GM20431 (cell line): Measurements from ENCODE around the gene WDR3.
"Not testable (repeated sequence)": the region's sequence is repeated elsewhere in the genome, so short reads cannot be mapped to it uniquely, and the experiment has no call there.

Experiments
- in situ Hi-C: fragments of 300-500 bp; cut with MseI, MboI; formaldehyde crosslinking; loops from one replicate; pipeline ENCODE4 v1.15.0; 2020; ENCODE audit warnings: low sequenced_read_pairs; ENCODE audit not compliant: unreplicated experiment

Gene WDR3

DNA sequence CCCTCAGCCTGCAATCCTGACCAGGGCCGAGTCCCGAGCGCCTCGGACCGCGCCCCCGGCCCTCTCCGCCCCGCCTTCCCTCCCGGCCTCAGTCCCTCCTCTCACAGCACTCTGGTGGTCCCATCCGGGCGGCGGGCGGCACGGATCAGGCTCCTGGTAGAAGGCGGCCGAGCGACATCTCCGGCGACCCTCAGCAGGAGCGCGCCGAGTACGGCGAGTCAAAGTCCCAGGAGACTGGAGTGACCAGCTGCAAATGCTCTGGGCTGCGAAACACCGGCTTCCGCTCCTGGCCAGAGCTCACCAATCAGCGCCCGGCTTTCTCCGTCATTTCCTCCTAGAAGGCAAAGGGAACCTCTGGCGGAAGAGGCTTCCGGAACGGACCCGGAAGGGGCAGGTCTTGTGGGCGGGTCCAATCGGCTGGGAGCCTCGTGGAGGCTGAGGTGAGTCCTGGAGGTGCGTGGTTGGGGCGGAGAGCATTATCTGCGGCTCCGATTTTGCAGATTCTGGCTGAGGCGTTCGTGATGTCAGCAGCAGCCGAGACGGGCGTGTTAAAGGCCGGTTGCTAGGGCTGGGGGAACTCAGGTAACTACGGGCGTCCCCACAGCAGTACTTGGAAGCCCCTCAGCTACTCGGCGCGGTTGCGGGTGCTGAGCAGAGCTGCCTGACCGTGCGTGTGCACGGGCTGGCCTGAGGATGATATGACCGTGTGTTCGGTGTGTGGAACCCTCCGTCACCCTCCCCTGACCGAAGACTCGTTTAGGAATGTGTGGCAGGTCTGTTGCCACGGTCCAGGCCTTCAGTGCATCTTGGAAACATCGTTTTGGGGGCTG, at the start of gene WDR3, which contains the start of gene GDAP2:
TSS of gene WDR3 (plus strand) at position 397 of the 830 bp plus-strand sequence. CDS start 3,581 bp downstream, outside the sequence.
TSS of gene GDAP2 (minus strand) at position 279 of the 830 bp plus-strand sequence. CDS start 9,264 bp downstream, outside the sequence.
- in situ Hi-C loops: no loop called here

DNA sequence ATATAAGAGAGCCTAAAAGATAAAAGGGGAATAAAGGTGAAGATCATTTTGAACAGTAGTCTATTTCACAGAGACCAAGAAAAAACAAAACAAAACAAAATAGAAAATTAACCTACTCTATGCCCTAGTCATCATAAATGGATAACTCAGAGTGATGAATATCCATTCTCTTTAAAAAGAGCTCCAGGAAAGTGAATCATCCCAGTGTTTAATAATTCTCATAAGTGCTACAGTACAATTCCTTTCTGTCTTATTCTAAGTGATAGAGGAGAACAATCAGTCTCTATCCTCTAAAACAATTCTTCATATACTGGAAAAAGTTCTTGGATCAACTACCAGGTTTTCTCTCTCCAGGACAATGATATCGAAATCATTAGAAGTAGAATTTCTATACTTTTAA, 45.9 kb upstream of the WDR3 start:
- in situ Hi-C loops: no loop called here

DNA sequence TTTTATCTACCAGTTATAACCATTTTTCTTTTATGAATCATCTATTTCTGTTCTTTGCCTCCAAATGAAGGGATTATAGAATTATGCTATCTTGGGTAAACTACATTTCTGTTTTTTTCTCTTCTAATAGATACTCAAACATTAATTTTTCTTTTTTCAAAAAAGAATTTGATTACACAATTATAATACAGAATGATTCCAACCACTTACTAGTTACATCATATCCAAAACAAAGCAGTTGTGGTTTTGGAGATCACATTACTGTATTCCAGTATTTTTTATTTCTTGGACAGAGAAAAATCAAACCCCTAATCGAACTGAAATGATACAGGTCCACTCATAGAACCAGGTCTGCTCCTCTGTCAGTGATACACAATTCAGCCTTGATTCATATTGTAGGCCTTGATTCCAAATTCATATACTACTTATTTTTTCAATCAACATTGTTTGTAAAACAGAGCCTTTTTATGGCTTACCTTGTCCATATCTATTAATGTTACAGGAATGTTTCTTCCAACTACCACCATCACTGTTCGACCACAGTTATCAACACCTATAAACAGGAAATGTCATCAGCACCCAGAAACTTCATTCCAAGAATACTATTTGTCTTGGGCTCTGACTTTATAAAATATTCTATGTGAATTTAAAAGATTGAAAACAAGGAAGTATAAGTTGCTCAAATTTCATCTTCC, 43.3 kb upstream of the WDR3 start:
- in situ Hi-C loops: no loop called here

DNA sequence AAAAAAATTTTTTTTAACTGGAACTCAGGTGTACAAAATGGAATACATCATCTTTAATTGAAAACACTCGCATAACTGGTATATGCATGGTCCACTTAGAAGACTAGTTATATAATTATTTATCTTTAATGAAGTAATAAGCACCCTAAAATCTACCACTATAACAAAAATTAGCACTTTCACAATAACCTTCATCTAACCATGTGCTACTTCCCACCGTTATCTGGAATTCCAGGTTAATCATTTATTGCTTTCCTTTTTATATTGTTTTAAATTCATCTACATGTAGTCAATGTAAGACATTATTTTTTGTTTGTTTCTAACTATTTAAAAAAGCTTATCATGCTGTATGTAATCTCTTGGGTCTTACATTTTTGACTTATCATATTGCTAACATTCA, 39.1 kb upstream of the WDR3 start:
- in situ Hi-C loops: no loop called here

DNA sequence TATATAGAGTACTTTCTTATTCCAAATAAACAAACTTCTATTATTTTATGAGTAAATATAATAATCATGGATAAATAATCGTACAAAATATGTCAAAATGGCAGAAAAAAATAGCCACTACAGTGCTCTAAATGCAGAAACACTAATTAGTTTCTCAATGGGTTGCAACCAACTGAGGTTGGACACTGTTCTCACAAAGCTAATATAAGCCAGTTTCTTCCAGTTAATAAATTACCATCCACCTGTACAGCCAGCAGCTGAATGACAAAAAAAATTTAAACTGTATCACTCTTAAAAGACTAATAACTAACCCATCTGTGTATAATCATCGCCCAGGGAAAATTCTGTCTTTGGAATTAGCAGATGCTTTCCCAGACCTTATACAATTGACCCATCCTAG, 37.0 kb upstream of the WDR3 start:
- in situ Hi-C loops: no loop called here

DNA sequence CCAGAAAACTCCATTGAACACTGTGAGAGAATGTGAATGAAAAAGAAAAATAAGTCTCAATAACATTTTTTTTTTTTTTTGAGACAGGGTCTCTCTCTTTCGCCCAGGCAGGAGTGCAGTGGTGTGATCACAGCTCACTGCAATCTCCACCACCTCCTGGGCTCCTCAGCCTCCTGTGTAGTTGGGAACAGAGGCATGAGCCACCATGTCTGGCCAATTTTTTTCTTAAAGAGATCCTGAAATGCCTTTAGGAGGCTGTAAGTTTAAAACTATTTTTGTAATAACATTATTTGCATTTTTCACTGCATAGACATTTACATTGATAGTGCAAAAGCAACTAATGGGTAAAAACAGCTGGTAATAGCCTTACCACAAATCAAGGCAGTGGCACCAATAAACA, 35.5 kb upstream of the WDR3 start:
- in situ Hi-C loops: no loop called here

DNA sequence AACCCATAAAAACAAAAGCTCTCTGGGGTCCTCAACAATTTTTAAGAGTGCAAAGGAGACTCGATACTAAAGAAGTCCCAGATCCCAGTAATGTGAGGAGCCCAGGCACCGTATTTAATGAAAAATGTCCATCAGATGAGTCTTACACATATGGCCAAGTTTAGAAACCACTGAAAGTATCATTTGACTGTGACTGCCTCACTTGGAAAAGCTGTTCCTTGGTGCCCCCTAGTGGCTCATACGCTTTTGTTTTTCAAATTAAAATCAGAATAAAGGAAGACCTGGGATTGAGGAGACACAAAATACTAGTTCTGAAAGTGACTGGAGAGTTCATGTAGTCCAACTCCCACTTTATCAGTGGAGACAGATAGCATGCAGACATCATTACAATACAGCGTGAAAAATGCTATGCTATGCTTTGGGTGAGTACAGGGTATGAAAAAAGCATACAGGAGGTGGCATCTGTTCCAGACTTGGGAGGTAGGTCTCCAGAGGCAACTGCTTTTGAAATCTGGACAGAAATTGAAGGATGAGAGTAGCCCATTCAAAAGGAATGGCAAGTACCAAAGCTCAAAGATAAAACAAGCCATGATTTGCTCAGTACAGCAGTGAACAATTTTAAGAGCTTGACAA, 33.9 kb upstream of the WDR3 start:
- in situ Hi-C loops: no loop called here

DNA sequence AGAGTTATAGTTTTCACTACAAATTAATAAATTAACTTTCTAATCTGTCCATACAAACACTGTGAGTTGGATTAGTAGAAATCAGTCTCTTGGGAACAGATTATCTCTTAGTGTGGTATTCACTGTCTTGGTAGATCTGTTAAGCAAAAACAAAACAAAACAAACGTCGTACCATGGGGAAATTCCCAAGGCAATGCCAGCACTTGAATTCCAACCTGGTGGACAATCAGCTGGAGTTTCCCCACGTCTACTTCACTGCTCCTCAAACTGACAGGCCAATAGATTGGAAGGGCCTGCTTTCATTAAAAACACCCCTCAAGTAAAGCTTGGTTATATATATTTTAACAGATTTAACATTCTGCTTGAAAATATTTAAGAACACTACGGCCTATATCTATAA, 32.0 kb upstream of the WDR3 start:
- in situ Hi-C loops: no loop called here

DNA sequence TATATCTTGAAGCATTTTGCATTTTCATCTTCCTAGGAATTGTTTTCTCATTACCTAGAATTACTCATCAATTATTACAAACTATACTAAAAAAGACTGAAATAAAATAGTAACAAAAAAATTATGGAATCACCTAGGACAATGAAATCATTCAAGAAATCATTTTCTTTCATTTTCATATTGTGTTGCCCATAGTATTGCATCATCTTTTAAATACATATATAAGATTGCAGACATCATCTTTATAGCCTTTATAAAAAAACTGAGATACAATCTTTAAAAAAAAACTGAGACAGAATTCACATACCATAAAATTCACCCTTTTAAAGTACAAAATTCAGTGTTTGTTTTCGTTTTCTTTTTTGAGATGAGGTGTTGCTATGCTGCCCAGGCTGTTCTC, 29.7 kb upstream of the WDR3 start:
- in situ Hi-C loops: no loop called here

DNA sequence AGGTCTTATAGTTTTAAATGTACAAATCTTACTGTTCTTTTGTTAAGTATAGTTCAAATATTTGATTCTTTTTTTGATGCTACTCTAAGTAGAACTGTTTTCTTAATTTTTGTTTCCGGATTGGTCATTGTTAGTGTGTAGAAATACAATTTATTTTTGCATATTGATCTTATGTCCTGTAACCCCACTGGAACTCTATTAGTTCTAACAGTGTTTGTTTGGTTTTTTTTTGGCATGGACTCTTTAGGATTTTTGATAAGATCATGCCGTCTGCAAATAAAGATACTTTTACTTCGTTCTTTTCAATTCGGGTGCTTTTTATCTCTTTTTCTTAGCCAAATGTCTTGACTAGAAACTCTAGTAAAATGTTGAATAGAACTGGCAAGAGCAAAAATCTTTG, 26.6 kb upstream of the WDR3 start:
- in situ Hi-C loops: no loop called here

DNA sequence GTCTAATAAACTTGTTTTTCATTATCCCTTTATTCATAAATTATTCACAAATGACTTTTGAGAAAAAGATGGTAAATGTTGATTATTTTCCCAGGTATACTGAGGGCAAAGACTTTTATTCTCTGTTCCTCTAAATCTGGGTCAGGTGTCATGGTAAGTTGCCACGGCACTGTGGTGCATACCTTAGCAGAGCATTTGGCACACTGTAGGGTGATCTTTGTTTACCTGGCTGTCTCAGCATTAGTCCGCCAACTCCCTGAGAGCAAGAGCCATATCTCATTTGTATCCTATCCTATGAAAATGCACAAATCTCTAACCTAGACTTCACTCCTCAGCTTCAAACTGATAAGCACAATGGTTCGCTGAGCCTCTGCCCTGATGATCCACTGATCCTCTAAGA, 25.1 kb upstream of the WDR3 start:
- in situ Hi-C loops: no loop called here

DNA sequence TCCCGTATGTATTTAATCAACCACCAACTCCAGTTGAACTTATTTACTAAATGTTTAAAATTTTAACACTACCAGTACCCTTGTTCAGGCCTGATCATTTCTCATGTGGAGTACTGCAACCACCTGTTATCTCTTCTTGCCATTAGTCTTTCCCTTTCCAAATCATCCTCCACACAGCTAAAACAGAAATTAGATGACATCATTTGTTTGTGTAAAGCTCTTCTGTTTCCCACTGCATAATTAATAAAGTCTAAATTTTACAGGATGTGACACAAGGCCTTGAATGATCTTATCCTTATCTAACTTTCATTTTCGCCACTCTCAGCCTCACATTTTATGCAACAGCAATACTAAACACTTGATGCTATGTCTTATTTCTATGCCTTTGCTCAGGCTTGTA, 24.5 kb upstream of the WDR3 start:
- in situ Hi-C loops: no loop called here

DNA sequence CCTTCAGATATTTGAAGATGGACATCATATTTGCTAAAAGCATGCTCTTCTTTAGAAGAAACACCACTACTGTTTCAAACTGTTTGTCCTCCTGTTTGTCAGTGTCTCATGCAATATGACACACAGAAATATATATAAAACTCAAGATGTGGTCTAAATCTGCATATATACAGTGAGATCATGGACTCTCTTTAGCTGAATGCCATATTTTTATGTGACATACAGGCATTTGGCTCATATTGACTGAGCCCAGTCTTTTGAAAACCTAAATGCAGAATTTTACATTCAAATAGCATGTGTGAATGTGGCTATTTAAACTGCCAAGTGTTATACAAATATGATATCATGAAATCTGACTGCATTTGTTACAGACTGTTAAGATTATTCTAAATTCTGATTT, 18.5 kb upstream of the WDR3 start:
- in situ Hi-C loops: no loop called here

DNA sequence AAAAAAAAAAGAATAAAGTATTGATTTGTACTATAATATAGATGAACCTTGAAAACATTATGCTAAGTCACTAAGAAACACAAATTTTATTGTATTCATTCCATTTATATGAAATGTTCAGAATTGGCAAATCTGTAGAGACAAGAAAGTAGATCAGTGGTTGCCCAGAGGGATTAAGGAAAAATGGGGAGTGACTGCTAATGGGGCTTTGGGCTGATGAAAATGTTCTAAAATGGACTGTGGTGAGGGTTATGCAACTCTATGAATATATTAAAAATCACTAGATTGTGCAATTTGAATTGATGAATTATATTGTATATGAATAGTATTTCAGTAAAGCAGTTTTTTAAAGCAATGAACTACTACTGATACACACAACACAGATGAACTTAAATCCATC, 10.2 kb upstream of the WDR3 start:
- in situ Hi-C loops: no loop called here

DNA sequence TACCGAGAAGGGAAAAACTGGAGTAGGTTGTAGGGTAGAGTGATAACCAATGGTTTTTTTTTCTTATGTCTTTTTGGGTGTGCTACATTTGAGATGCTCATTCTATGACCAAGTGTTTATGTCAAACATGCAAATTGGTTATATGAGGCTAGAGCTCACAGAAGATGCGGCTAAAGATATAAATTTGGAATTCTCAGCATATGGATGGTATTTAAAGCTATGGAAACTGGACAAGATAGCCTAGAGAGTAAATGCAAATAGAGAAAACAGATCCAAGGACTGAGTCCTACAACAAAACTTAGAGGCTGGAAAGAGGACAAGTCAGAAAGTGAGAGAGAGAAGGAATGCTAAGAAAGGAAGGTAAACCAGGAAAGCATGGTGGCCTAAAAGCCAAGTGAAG, 7.5 kb upstream of the WDR3 start:
- in situ Hi-C loops: no loop called here

DNA sequence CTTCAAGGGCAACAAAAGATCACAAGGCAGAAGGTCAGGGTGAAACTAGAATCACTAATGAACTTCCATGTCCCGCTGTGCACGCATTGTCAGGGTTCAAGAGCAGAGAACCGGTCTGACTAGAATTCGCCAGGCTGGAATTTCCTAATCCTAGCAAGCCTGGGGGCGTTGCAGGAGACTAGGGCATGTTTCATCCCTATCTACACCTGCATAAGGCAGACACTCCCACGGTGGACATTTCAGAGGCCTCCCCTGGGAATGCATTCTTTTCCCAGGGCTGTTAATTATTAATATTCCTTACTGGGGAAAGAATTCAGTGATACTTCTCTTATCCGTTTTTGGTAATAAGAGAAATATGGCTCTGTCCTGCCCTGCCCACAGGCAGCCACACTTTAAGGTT, 6.8 kb upstream of the WDR3 start:
- in situ Hi-C loops: not testable (repeated sequence)

DNA sequence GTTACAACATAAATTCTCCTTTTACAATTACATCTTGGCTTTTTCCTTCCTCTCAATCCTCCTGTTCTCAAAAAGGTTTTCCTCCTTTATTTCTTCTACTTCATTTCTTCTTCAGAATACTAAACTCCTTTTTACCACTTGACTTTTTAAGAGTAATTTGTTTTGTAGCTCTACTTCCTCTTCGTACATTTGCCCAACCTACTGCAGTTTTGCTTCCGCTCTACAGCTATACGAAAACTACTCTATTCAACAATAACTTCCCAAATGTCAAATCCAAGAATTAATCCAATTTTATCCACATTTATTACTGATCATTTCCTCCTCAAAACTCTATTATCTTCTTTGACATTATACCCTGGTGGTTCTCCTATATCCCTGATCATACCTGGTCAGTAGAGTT, 3.6 kb upstream of the WDR3 start:
- in situ Hi-C loops: no loop called here

DNA sequence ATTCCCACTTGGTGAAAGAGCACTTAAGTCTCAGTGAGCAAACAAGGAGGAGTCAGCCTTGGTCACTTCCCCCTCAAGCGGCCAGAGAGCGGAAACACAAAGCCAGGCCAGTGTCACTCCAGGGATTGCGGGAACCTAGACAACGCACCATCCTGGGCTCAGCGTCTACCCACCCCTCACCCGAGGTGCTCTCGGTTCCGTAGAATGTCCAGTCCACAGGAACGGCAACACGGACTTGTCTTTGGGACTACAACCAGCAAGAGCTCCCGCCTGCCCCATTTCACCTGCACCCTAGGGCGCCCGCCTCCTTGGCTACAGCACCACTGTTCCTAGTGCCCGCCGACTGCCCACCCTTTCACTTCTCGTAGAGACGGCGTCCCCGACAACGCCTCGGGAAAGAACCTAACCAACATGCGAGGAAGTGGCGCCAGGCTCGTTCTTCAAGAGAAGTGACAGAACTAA, 627 bp upstream of the WDR3 start:
- in situ Hi-C loops: no loop called here

DNA sequence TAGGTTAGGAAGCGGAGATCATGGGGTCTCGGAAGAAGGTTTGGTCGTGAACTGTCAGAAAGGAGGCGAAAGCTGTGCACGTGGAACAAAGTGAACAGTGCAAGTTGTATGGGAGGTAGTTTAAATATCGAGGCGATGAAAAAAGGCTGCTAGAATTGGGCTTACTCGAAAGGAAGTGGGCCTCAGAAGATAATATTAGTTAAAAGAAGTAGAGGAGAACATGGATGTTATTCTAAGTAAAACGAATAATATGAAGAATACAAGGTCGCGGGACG, 571 bp downstream of the WDR3 start:
- in situ Hi-C loops: no loop called here

DNA sequence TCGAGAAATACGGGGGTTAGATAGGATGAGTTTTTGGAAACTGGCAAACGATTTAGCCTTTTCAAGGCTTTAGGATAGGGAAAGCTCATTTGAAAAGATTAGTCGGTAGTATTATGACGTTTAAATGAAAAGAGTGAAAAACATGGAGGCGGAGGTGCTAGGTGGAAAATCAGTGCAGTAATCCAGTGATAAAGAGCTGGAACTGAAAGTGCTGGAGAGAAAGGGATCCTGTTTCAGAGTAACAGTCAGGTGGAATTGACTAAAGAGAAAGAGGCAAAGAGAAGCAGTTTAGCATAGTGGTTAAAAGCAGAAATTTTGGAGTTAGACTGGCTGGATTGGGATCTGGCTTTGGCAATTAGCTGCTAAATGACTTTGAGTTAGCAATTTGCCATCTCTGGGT, 945 bp downstream of the WDR3 start:
- in situ Hi-C loops: no loop called here

DNA sequence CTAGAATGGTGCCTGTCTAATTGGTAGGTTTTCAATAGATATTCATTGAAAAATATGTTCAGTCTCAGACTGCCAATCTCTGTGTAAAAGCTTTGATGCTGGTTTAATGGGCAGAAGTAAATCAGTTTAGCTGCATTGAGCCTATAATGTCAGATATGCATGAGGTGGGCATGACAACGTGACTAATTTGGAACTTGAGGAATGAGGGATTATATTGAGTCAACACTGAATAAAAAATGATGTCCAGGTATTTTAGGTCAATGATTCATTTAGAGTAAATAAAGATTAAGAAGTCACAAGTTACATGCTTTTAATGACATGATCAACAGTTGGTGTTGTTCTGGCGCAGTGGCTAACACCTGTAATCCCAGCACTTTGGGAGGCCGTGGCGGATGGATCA, 3.0 kb downstream of the WDR3 start:
- in situ Hi-C loops: no loop called here
